GM12864 (cell line): ENCODE results near the gene NCAPG2.

Experiments used
- DNase-seq: peaks from one replicate; pipeline ENCODE4 v3.0.0-alpha.2; 2011; ENCODE audit warnings: low read depth
- H3K4me3 ChIP-seq: 2 replicates; pipeline ENCODE4 v1.5.1; 2011; ENCODE audit warnings: mild to moderate bottlenecking, low read depth, low read length, control low read depth
- CTCF ChIP-seq: IDR thresholded peaks from 2 replicates; pipeline ENCODE4 v1.5.1; 2011; ENCODE audit warnings: low read depth, mild to moderate bottlenecking, moderate library complexity, low read length, control low read depth, inconsistent platforms; ENCODE audit errors: missing control alignments

The NCAPG2 gene

DNA sequence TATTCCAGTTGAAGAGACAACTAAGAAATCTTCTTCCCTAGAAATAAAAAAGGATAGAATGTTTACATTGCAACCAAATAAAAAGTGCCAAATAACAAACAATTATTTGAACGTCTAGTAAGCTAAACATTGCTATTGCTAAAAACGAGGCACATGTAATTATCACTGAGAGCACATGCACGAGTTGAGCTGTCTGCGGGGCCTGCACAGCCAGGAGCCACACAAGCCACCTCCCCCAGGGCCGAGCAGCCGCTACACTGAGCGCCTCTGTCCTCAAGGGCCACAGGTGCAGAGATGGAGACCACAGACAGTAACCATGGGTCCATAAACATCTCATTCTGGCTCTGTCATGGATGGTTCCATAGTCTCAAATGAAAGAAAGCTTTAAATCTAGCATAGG lies 17.2 kb downstream of the NCAPG2 start:
- no peak for DNase-seq
- no peak for TF ChIP-seq CTCF
- no peak overlapping the region for H3K4me3 ChIP-seq

DNA sequence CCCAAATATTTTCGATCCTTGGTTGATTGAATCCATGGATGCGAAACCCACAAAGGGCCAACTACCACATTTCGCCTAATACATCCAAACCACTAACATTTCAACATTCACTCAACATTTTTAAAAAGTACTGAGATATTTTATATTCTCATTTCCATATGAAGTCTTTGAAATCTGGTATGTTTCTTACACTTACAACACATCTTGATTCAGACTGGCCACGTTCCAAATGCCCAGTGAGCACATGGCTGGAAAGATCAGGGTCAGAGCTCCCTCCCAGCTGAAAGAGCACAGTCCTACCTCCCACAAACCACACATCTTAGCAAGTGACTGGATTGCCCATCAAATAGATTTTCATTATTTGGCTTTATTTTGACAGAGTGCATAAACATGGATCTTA lies 18.9 kb downstream of the NCAPG2 start:
- no peak for TF ChIP-seq CTCF
- no peak overlapping the region for H3K4me3 ChIP-seq
- DNase-seq = no peak

DNA sequence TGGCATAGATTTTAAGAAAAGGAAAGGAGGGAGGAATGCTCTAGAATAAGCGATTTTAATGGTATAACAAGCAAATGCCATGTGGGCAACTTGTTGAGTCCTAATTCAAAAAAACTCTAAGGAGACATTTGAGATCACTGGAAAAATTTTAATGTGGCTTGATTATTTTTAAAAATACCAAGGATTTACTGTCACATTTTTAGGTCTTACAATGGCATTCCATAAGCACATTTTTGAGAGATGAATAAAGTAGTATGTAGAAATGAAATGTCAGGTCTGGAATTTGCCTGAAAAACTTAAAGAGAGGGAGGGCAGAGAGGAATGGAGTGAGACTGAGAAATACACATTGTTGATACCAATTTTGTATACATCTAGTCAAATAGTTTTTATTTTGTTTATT lies 20.3 kb downstream of the NCAPG2 start:
- H3K4me3 ChIP-seq = no peak overlapping the region
- no peak for TF ChIP-seq CTCF
- no peak for DNase-seq

DNA sequence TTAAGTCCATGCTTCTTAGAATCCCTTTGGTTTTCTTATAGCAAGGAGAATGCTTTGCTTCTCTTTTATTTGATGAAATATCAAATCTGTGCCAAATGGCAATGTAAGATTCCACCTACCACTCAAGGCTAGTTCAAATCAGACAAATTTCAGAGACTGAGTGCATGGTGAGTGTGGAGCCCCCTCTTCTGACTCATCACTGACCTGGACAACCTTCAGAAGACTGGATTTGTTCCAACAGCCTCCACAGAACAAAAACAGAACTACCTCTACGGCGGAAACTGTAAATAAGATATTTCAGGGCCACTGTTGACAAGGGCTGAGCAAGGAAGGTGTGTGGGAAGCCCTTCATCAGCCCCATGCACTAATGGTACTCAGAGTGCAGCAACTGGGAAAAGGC lies 21.1 kb downstream of the NCAPG2 start:
- H3K4me3 ChIP-seq = no peak overlapping the region
- TF ChIP-seq CTCF = no peak
- DNase-seq = no peak

GRCh38 chr7:158682456-158682855 lies 22.1 kb downstream of the NCAPG2 start:
- no peak overlapping the region for H3K4me3 ChIP-seq
- TF ChIP-seq CTCF = no peak
- DNase-seq = no peak

- no peak overlapping the region for H3K4me3 ChIP-seq
- no peak for TF ChIP-seq CTCF
- DNase-seq = no peak
Observed at GRCh38 chr7:158680754-158681153, 23.9 kb downstream of the NCAPG2 start.

GRCh38 chr7:158676906-158677305 lies 27.7 kb downstream of the NCAPG2 start:
- TF ChIP-seq CTCF = no peak
- DNase-seq = no peak
- H3K4me3 ChIP-seq = no peak overlapping the region
